A549 treated with AZD9567 at 1 μM for 4 hours (cell line): ENCODE measurements around the gene KCNG3. TPM values are rescaled to one million over a fixed set of nuclear protein-coding genes. Genes with fewer than 3 reads are reported as not detected.

ENCODE experiments used
- total RNA-seq: library from RNA; stranded (reverse); fragments of 200-300 nt; extraction: Qiagen RNA extraction; gene quantifications from 5 replicates; pipeline ENCODE4 v1.2.3, GENCODE V29; 2022; ENCODE audit not compliant: insufficient read depth

Gene KCNG3
- total RNA-seq: 0.52 to 0.82 TPM (median 0.80 TPM) in 5 replicates

GRCh38 chr2:42493468-42494354, at the start of gene KCNG3:
Gene KCNG3, minus strand, starts transcription at chr2:42493982. Its CDS starts 481 bp downstream, at chr2:42493501.

Other genes with a start within 250 kb of the KCNG3 start
- gene COX7A2L, start 132.8 kb downstream of the KCNG3 start, total RNA-seq: 152 to 185 TPM (median 157 TPM) in 5 replicates
- gene MTA3, start 74.7 kb upstream of the KCNG3 start, total RNA-seq: 23.7 to 32.0 TPM (median 25.8 TPM) in 5 replicates